ENCODE measurements around the gene PHF3. TPM values are rescaled to one million over a fixed set of nuclear protein-coding genes. Genes with fewer than 3 reads are reported as not detected.

Gene PHF3
- total RNA-seq, 1 experiment from 2014 or later: 66.6 TPM

DNA sequence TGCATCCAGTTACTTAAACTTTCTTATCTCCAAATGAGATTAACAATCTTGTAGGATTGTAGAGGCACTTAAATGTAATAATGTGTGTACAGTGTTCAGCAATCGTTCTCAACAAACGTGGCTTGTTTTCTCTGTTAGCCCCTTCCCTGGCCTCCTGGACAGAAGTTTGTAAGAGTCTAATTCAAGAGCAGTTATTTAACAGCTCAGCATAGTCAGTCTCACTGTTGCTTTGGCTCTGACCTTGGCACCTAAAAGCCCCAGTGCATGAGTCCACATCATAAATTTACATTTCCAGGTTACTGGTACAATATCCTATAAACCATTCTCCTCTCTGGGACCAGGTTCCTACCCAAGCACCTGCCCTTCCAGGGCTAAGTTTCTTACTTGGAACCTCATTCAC, 11.5 kb upstream of the PHF3 start:
- Histone ChIP-seq H2BK5ac (ENCODE audit: insufficient read length, low read length) (no peak overlapping the region), H3K27me3 (ENCODE audit: insufficient read depth, low read length) (no peaks in the 10 kb centered on the region), H3K56ac (ENCODE audit: insufficient read length, low read depth, low read length) (no peak overlapping the region), H2BK15ac (ENCODE audit: low read depth, low read length) (no peak overlapping the region), H3T11ph (ENCODE audit: low read length) (no peak overlapping the region), H3K14ac (ENCODE audit: insufficient read depth, low read length) (no peak overlapping the region), H3K9ac (ENCODE audit: extremely low read depth, insufficient read length, low read length) (no peak overlapping the region), H4K8ac (replicated peaks; ENCODE audit: insufficient read length, low read depth, low read length) (no peak overlapping the region), H3K79me2 (ENCODE audit: insufficient read depth, low read length) (no peaks in the 10 kb centered on the region), H4K91ac (ENCODE audit: insufficient read length, low read depth, low read length) (no peak overlapping the region), H2AK5ac (ENCODE audit: insufficient read length, low read length) (no peak overlapping the region), H3K23me2 (ENCODE audit: insufficient read length, low read depth, low read length, poor library complexity, severe bottlenecking) (no peaks in the 10 kb centered on the region), H4K20me1 (ENCODE audit: control insufficient read depth, insufficient read depth, insufficient read length) (no peaks in the 10 kb centered on the region), H2BK12ac (ENCODE audit: insufficient read length, low read depth, low read length) (no peak overlapping the region), H2AFZ (ENCODE audit: low read length) (no peak overlapping the region), H3K4ac (ENCODE audit: low read depth, low read length) (no peak overlapping the region), H3K4me2 (ENCODE audit: insufficient read depth, insufficient read length, low read length) (no peak overlapping the region), H2BK20ac (ENCODE audit: low read depth, low read length, poor library complexity, severe bottlenecking) (no peak overlapping the region), H4K5ac (ENCODE audit: insufficient read length, low read depth, low read length) (no peak overlapping the region), H3K27ac (ENCODE audit: insufficient read length, low read depth, low read length) (no peak overlapping the region), H2BK120ac (ENCODE audit: low read depth, low read length, poor library complexity, severe bottlenecking) (no peak overlapping the region), H3K79me1 (ENCODE audit: insufficient read depth, low read depth, low read length, poor library complexity, severe bottlenecking) (no peaks in the 10 kb centered on the region), H3K9me3 (ENCODE audit: control insufficient read depth, low read depth, low read length) (no peaks in the 10 kb centered on the region), H3K4me1 (ENCODE audit: insufficient read depth, low read length) (no peaks in the 10 kb centered on the region), H3K18ac (ENCODE audit: insufficient read length, low read depth, low read length) (no peak overlapping the region), H3K23ac (ENCODE audit: insufficient read length, low read depth, low read length) (no peak overlapping the region)
- no peak overlapping the region for H3K27ac Mint-ChIP-seq
- WGBS (ENCODE audit: extremely low coverage, insufficient read length, low lambda C conversion rate): no CpG with 5 or more reads among the region's 2 CpGs
- TF ChIP-seq, protein P1, sequence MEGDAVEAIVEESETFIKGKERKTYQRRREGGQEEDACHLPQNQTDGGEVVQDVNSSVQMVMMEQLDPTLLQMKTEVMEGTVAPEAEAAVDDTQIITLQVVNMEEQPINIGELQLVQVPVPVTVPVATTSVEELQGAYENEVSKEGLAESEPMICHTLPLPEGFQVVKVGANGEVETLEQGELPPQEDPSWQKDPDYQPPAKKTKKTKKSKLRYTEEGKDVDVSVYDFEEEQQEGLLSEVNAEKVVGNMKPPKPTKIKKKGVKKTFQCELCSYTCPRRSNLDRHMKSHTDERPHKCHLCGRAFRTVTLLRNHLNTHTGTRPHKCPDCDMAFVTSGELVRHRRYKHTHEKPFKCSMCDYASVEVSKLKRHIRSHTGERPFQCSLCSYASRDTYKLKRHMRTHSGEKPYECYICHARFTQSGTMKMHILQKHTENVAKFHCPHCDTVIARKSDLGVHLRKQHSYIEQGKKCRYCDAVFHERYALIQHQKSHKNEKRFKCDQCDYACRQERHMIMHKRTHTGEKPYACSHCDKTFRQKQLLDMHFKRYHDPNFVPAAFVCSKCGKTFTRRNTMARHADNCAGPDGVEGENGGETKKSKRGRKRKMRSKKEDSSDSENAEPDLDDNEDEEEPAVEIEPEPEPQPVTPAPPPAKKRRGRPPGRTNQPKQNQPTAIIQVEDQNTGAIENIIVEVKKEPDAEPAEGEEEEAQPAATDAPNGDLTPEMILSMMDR (conservative IDR thresholded peaks at IDR 0.05): no peak
- no peaks in the 10 kb centered on the region for H3K36me3 Mint-ChIP-seq (ENCODE audit: insufficient read depth in 1 of 3, low read depth in 3 of 3)
- H3K9me3 Mint-ChIP-seq: no peaks in the 10 kb centered on the region
- peaks cover 4% of the 10 kb centered on the region in 2 experiments; a peak in 2 of 4 replicates for H3K4me1 Mint-ChIP-seq
- H3K4me3 Mint-ChIP-seq: no peak overlapping the region
- H3K27me3 Mint-ChIP-seq (ENCODE audit: low read depth): peaks cover 28% of the 10 kb centered on the region
- no peak for DNase-seq

Data from H9 (cell line).